NCI-H69 (cell line): ENCODE results near the gene CHD5.
A peak's percentile ranks its signal among the peaks of the same experiment; 100 is the strongest.

ENCODE experiments used
- DNase-seq: peaks from one replicate; lab custom pipeline; 2025; lab: John Stamatoyannopoulos, UW

Gene CHD5

GRCh38 chr1:6062670-6063069, 117.5 kb downstream of the CHD5 start:
- DNase-seq, result no peak

- no peak for DNase-seq
These were observed 120.3 kb downstream of the CHD5 start for GRCh38 chr1:6059866-6060265.

- DNase-seq, result peak; percentile 5
These were observed 122.8 kb downstream of the CHD5 start for GRCh38 chr1:6057170-6057845.

- no peak for DNase-seq
These were observed 123.6 kb downstream of the CHD5 start for GRCh38 chr1:6056572-6056948.

- no peak for DNase-seq
These were observed 125.5 kb downstream of the CHD5 start for GRCh38 chr1:6054596-6054995.

- no peak for DNase-seq
These were observed 126.9 kb downstream of the CHD5 start for GRCh38 chr1:6053206-6053546.

GRCh38 chr1:6052543-6053205, 127.4 kb downstream of the CHD5 start:
- peak; percentile 65 for DNase-seq
